KG1 (cell line): ENCODE data around the gene SDC3.
A peak's percentile ranks its signal among the peaks of the same experiment; 100 is the strongest.

ENCODE experiments used
- DNase-seq: peaks from one replicate; lab custom pipeline; 2025; lab: John Stamatoyannopoulos, UW

Gene SDC3

DNA sequence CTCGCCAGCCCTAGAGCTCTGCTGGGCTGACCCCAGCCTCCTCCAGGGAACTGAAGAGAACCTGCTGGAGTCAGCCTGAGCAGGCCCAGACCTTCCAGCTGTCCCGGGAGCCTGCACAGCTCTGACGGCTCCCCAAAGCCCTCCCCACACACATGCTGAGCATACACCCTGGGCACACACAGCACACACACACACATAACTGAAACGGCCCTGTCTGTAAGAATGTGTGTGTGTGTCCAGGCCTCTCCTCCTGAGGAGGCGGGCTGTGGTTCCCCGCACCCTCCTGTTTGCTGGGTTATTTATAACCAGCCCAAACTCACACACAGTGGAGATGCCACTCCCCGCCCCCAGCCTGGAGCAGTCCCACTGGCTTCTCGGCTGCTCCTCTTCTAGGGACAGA lies 20.2 kb downstream of the SDC3 start:
- DNase-seq = no peak

DNA sequence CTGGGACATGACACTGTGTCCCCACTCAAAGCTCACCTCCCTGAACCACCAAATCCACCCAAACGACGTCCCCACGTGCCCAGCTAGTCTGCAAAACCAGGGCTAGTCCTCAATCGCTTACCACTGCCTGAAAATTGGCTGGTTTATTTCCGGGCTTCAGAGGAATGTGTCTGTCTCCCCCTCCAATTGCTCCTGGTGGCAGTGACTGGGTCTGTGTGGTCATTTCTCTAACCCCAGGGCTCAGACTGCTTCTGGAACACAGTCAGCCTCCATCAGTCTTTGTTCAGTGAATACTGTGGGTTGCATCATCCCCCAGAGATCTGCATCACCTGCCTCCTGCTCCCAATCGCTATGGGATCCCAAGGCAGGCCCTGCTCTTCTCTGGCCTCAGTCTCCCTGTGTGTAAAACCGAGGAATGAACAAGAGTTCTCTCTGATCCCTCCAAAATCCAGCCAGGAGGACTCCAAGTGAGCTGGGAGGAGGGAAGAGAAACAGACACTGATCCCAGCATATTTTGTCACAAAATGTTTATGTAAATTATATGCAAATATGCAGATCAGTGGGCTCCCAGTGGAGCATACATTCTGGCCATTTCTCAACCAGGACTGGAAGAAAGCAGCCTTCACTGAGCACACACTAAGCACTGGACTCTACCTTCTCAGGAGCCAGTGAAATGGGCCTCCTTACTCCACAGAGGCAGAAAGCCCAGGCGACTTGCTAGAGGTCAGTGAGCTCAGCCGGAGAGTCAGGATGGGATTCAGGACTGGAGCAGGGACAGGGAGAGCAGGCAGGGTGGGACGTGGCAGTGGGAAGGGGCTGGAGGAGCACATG lies 20.9 kb downstream of the SDC3 start:
- no peak for DNase-seq

DNA sequence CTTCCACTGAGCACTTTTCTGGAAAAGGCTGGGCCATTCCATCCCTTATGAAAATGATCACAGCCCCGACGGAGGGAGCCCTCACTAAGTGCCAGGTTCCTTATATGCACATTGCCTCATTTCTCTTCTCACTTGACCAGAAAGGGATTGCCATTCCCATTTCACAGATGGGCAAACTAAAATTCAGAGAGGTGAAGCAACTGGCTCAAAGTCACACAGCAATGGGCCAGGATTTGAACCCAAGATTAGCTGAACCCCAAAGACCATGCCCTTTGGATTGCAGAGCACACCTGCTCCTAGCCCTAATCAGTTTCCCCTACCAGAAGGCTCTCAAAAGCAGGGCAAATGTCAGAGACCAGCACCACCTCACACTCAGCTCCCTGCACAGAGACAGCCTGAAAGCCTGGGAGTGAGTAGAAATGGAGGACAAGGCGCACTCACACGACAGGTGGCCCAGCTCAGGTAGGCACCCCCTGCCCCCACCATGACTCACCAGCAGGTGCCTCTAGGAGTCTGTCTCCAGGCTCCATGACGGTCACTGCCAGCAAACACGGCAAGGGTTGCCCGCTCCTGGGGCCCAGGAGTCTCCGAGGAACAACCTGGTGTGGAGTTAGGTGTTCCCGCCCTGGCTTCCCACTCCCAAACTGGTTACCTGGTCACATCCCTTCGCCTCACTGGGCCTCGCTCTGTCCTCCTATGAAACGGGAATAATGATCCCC lies 21.7 kb downstream of the SDC3 start:
- DNase-seq = no peak

DNA sequence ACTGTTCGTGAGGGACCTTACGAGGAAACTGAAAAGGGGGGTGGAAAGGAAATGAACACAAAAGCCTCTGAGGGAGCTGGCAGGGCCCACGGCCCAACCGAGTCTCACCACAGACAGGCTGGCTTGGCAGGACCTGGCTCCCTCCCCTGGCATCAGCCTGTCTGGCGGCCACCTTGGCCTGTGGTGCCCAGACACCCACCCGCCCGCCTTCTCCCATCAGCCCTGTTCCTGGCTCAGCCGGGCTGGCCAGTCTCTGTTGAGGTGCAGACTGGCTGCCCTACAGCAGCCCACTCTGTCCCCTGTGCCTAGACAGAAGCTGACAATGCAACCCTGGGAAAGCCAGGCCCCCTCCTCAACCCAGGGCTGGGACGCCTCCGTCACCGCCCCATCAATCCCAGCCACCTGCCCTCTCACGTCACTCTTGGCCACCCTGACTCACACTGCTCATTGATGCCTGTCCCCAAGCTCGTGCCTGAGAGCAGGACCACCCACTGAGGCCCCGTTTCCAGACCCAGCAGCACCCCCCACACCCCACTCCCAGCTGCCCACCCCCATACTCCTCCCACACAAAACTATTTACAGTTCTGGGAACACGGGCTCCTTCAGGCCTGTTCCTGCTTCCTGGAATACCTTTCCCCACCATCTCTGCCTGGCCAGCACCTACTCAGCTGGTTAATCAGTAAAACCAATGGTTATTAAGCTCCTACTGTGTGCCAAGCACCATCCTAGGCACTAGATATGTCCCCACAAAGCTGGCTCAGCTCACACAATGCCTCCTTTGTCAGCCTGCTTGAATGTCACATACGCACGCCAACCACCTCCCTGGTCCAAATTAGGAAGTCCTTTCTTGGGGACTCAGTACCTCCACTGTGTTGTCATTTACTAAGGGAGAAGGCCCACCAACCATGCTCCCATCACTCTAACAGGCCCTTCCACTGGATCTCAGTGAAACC lies 22.7 kb downstream of the SDC3 start:
- DNase-seq = no peak

DNA sequence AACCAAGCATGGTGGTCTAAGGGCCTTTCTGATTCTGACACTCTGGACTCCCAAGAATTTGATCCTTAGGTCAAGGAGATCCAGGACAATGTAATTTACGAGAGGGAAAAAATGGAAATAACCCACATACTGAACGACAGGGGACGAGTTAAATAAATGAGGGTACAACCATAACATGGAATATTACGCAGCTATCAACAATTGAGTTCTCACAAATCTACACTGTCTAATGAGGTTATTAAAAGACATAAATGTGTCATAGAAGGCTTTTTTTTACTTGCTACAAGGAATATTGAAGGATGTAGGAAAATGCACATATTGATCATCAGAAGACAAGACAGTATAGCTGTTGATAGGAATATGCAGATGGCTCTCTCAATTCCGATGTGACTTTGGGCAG lies 23.8 kb downstream of the SDC3 start:
- DNase-seq = no peak

DNA sequence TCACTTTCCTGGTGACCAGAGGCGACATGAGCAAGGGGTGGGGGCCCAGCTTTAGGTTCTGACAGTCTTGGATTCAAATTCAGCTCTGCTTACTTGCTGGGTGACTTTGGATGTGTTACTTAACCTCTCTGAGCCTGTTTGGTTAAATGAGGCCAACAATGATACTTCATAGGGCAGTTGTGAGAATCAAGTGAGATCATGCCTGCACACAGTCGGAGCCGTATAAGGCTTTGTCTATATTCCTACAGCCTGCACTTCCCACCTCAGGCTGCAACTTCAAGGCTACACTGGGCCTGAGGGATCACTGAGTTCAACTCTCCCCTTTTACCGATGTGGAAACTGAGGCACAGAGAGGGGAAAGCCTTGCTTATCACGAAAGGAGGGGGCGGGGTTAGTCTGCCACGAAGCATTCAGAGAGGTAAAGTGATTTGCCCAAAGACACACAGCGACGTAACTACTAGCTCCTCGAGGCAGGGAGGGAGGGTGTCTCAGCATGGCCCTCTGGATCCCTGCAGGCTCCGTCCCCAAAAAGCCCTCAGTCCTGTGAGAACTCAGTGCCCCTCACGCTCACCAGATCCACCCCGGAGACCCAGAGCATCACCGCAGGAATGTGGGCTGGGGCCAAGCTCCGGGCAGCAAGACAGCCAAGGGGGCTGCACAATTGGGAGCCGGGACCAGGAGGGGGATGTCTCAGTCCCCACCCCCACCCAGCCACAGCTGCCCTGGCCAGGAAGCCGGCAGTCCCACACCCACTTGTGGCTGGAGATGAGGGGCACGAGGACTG lies 25.0 kb downstream of the SDC3 start:
- no peak for DNase-seq

DNA sequence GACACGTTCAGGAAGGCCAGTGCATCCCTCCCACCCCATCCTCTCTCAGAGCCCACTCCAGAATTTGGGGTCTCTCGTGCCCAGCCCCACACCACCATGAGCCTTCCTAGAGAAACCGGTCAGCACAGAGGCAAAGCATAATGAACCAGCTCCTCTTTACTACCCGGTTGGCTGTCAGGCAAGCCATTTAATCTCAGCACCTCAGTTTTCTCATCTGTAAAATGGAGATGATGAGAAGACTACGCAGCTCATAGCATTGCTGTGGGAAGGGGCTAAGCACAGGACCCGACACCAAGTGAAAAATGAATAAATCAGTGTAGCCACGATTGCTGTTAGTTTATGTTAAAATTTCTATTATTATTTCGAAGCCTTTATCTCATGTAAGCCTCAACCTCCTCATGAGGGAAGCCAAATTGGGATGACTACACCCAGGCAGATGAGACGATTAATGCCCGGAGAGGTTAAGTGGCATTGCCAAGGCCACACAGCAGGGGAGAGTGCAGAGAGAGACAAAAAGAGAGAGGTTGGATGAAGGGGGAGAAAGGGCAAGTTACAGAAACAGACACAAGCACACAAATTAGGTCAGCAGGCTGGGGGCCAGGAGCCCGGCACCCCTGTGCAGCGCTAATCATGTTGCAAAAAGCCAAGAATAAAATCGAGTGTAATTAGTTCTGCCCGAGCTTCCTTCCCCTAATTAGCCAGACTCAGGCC lies 25.7 kb downstream of the SDC3 start:
- DNase-seq = no peak

DNA sequence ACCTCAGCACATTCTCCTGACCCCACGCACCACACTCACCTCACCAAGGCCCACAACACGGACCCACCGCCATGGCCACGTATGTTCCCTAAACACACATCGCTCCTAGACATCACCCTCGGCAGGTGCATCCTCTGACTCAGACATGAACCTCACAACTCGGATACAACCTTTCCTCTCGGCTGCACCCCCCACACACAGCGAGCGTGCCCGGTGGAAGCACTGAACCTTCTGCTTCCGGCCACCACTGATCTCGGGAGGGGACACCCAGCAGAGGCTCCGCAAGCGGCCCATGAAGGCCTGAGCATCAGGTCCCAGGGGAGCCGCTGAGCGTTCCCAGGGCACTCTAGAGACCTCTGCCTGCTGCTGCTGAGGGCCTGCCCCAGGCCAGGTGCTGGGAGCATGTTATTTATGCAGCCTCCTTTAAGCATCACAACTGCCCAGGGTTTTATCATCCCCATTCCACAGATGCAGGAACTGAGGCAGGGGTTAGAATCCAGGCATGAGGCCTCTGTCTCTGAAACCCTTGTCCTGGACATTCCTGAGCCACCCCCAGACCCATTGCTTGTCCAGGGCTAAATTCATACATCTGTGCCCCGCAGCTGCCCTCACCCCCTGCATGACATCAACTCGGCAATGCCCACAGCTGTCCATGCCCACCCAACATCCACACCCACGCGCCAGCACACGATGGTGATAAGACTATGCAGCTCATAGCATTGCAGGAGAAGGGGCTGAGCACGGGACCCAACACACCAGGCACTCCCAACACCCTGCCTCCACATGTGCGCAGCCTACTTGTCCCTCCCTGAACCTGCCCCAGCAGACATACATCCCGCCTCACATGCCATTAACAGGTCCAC lies 27.0 kb downstream of the SDC3 start:
- peak; percentile 47 for DNase-seq

DNA sequence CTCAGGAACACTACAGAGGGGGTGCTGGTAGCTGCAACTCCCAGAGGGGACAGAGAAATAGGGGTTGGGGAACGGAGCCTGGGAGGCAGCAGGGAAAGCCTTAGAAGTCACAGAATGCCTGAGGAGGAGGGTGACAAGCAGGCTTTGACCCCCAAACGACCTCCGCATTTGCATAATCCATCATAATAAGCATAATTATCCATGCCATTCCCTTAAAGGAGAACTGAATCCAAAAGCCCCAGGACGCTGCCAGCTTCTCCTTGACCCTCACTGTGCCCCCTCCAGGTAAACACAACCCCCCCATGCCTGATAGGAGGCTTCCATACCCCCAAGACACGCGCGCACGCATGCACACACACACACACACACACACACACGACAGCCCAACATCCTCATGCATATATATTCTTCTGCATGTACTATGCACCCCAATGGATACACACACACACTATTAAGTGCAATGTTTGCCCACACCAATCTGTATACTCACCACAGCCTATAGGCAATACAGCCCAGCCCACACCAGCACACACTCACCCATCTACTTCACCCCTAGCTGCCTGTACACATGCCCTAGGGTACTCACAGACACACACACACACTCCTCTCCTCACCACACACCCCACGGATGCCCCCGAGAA lies 27.8 kb downstream of the SDC3 start:
- DNase-seq = no peak

DNA sequence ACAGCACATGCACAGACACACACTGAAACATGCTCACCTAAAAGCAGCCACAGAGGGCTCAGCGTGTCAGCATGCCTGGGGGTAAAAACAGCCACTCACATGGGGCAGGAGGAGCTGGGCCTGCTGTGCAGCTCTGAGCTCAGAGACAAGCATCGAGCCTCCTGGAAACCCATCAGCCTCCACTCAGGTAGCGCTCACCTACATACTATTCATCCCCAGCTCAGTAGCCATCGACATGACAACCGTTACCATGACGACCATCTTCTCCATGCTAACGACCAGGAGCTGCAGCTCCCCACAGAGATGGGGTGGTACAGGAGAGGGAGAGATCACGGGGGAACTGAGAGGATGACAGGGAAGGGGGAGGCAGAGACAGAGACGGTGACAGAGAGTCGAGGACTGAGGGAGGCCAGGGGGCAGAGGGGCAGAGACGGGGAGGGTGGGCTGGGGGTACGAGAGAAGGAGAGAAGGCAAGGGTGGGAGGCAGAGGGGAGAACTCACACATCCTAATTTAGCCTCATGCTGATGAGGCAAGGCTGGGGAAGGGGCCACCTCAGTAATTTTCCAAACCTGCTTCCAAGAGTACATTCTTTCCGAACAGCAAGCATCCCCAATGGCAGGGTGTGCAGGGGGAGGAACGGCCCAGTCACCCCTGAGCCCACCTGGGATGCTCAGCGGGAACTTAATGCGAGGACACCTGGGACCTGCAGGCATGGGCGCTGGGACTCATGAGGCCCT lies 28.4 kb downstream of the SDC3 start:
- no peak for DNase-seq

DNA sequence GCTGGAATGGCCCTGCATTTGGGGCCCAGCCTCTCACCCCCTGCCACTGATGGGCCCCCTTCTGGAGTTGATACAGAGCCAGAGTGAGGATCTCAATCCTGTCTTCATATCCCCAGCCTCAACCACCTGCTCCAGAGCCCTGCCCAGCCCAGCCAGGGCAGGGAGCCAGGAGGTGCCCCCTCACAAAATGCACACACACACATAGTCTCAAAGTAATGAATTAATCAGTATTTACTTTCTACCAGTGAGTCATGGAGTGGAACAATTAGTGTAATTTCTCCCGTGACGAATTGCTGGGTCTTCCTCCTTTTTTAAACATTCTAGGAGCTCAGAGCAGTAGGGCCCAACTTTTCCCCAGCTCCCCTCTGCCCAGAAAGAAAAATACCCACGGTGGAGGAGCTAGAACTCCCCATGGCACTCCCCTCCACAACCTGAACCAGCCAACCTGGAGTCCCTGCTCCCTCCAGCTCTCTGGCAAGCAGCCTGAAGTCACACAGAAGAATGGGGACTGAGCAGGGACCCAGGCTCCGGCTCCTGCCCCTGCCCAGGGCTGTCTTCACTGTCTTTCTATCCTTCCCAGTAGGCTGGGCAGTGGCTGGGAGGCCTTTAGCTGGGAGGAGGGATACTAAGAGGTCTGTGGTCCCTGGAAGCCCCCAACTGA lies 29.3 kb downstream of the SDC3 start:
- DNase-seq = no peak

DNA sequence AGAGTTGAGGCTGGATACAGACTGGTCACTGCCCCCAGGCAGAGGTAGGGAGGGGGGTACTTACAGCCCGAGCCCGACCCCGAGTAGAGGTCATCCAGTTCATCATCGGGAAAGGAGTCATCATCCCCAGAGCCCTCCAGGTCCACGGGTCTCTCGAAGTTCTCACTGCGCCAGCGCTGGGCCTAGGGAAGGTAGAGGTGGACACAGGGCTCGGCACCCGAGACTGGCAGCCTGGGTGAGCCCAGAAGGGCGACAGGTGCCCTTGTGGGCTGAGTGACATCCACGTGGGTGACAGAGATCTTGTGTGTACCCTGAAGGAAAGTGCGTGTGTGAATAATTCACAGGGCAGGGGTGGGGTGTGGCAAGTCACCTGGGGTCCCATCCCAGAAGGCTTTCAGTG lies 30.0 kb downstream of the SDC3 start:
- DNase-seq = no peak

DNA sequence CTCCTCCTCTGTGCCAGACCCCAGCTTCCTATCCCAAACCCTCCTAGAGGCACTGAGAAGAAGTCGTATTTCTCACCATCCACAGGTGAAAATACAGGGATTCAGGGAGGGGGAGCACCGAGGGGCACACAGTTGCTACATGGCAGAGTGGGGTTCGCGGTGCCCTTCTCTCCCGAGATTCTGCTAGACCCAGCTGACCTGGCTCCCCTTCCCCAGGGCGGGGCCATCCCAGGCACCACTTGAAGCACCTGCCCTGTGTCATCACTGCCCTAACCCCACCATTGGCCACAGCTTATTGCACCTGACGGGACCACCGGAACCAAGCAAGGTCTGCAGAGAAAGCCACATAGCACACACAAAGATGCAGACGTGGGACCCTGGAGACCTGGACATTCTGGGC lies 30.5 kb downstream of the SDC3 start:
- no peak for DNase-seq

DNA sequence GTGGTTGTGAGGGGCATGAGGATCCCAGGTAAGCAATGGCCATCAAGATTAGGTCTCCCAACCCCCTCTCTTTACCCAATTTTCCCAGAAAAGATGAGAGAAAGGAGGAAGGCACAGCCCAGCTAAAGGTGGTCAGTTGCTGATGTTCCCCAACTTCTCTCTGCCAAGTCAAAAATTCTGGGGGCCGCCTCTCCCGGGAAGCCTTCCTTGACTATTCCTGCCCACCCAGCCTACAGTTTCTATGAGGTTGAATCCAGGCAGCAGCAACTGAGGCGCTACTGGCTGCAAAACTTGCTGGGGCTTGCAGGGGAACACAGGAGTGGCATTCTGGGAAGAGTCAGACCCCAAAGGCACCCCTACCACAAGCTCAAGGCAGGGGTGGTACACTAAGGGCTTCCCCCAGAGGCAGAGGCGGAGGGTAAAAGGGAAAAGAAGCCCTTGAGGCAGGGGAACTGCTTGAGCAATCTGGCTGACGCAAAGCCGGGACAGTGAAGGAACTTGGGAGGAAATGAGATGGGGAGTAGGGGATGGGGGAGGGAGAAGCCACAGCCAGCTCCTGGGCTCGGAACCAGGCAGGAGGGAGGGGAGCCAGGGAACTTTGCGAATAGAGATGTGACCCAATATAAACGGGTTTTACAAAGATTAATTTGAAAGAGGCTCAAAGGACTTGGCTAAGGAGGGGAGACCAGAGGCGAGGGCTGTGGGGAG lies 31.2 kb downstream of the SDC3 start:
- no peak for DNase-seq

DNA sequence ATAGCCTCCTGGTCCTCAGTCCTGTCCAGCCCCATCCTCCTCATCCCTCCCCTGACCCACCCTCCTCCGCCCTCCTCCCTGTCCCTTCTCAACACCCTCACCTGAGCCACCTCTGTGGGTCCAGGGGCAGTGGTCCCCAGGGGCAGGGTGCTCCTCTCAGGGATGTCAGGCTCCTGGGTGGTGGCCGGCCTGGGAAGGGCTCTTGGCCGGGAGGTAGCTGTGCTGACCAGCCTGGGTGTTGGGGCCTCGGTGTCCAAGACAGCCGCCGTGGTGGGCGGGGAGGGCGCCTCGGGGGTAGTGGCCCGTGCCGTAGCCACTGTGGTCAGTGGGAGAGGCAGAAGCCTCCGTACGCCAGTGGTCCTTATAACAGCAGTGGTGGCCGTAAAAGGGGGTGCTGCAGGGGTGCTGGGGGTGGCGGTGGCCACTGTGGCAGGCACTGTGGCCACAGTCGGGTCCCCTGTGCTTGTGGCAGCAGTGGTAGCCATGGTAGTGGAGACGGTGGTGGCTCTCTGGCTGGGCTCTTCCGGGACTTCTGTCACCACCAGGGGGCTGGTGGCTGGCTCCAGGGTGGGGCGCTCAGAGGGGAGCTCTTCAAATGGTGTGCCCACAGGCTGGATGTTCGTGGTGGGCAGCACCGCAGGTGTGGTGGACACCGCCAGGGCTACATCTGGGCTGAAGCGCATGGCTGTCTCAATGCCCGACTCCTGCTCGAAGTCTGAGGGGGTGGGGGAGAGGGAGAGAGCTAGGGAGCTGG lies 31.9 kb downstream of the SDC3 start:
- DNase-seq = no peak

DNA sequence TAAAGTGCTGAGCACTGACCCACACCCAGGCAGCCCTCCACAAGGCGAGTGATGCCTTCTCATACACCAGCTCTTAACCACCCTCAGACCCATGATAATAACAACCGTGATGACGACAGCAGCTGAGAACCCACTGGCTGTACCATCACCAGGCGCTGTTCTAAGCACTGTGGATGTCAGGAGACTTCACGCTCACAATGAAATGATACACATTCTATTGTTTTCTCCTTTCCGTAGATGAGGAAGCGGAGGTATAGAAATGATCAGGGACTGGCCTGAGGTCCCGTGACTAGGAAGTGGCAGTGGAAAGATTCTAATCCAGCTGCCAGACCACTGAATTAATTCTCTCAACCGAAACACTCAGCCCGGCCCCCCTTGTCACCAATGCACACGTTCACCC lies 32.6 kb downstream of the SDC3 start:
- no peak for DNase-seq

DNA sequence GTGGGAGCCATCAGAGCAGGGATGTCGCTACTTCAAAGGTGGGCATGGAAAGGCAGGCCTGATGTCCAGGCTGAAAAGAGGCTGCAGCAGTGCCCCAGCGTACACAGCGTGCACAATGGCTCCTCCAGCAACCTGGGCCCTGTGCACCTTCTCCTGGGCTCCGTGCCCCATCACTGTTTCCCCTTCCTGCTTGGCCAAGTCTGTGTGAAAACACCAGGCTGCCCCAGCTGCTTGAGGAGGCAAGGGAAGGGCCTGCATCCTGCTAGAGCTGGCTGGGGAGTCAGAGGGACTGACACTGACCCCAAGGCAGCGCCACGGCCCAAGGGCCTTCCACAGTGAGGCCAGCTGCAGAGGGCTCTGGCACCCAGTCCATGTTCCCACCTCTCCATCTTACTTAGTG lies 33.4 kb downstream of the SDC3 start:
- no peak for DNase-seq
